ENCODE data around the gene NKD1.

The NKD1 gene

DNA sequence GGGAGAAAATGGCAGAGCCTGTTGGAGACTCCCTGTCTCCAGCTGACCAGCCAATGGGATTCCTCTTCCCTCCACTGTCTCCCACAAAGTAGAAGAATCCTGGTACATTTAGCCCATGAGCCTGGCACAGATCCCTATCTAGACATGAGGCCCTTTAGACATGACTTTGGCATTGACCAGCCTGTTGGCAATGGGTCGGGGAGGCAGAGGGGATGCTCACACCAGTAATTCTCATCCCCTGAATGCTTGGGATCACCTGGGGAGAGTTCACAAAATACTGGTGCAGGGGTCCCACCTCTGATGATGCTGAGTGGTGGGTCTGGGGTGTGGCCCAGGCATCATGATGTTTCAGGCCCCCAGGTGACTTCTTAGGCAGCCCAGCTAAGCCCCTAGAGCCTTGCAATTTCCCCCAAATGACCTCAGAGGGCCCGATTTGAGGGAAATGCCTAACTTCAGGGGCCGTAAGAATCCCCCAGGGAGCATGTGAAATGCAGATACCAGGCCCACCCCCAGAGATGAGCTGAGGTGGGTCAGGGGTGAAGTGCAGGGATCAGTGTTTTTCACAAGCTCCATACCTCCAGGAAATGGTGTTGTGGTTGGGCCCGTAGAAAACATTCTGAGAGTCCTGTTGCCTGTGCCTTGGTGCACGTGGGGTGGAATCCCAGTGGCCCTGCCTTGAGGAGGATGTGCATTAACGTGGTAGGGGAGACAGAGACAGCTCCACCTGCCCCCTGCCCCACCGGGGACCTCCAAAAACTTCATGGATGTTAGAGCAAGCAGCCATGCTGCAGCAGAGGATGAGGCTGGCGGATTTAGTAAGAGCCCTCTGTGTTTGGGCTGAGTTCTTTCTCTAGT is 90.8 kb downstream of the NKD1 start:
- no peak overlapping the region for H3K9ac ChIP-seq (ENCODE audit: low read length)
- 70% methylated on average over 8 of the region's 8 CpGs for WGBS
- H3K4ac ChIP-seq (ENCODE audit: low read depth in 1 of 2, low read length in 2 of 2): no peak overlapping the region
- H2AK5ac ChIP-seq (ENCODE audit: low read length, severe bottlenecking): no peak overlapping the region
- H2BK12ac ChIP-seq (ENCODE audit: low read length in 2 of 2): no peak overlapping the region
- no peak for DNase-seq
- H2BK15ac ChIP-seq (ENCODE audit: low read depth, poor library complexity, severe bottlenecking): no peak overlapping the region
- no peak overlapping the region for H2AFZ ChIP-seq (ENCODE audit: low read depth, low read length)
- no peaks in the 10 kb centered on the region for H3K4me1 ChIP-seq (ENCODE audit: control insufficient read depth, insufficient read depth, low read depth, low read length)
- no peaks in the 10 kb centered on the region for H3K36me3 ChIP-seq (ENCODE audit: control insufficient read depth in 1 of 2, insufficient read depth in 2 of 2, low read depth in 1 of 2, low read length in 2 of 2)
- H3K27ac ChIP-seq (ENCODE audit: low read length, poor library complexity, severe bottlenecking): no peak overlapping the region
- H3K4me3 ChIP-seq (ENCODE audit: insufficient read depth in 1 of 2, low read depth in 1 of 2, low read length in 2 of 2): no peak overlapping the region
- H3K79me1 ChIP-seq (replicated peaks; ENCODE audit: low read length, poor library complexity, severe bottlenecking): no peaks in the 10 kb centered on the region
- peaks cover 32 to 49% of the 10 kb centered on the region in 2 experiments for H3K27me3 ChIP-seq (ENCODE audit: control insufficient read depth in 1 of 2, insufficient read depth in 1 of 2, low read length in 2 of 2)
- H3K18ac ChIP-seq (ENCODE audit: low read depth in 1 of 2, low read length in 2 of 2): no peak overlapping the region
- no peak overlapping the region for H4K8ac ChIP-seq (ENCODE audit: low read length)
- H2BK5ac ChIP-seq (ENCODE audit: low read depth, low read length, poor library complexity, severe bottlenecking): no peak overlapping the region
- no peak overlapping the region for H2BK120ac ChIP-seq (ENCODE audit: low read depth, low read length)
- H3K4me2 ChIP-seq (ENCODE audit: low read length, poor library complexity, severe bottlenecking): no peak overlapping the region
- H3K14ac ChIP-seq (ENCODE audit: low read length in 2 of 2): no peak overlapping the region
- no peaks in the 10 kb centered on the region for H3K9me3 ChIP-seq (ENCODE audit: control insufficient read depth, low read length)
- no peak overlapping the region for H3K23ac ChIP-seq (ENCODE audit: low read length in 2 of 2)
- no peak overlapping the region for H4K91ac ChIP-seq (ENCODE audit: low read length)

DNA sequence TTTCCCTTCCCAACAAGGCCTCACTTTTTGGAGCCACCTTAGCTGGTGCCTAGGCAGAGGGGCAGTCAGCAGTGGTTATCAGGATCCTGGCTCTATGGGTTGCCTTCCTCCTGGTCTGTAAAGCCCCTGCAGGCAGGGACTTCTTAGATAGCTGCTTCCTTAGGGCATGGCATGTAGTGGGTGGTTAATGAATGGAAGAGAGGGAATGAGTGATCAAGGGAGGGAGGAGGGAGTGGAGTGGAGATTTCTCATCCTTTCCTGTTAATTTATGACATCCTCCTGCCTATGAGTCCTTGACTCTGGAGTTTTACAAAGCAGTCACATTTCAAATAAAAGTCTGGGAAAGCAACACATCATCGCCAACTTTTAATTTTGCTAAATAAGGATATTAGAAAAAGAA is 92.2 kb downstream of the NKD1 start:
- no peak overlapping the region for H3K4me3 ChIP-seq (ENCODE audit: insufficient read depth in 1 of 2, low read depth in 1 of 2, low read length in 2 of 2)
- H3K9me3 ChIP-seq (ENCODE audit: control insufficient read depth, low read length): no peaks in the 10 kb centered on the region
- no peak overlapping the region for H3K4ac ChIP-seq (ENCODE audit: low read depth in 1 of 2, low read length in 2 of 2)
- H3K4me2 ChIP-seq (ENCODE audit: low read length, poor library complexity, severe bottlenecking): no peak overlapping the region
- no peak overlapping the region for H3K23ac ChIP-seq (ENCODE audit: low read length in 2 of 2)
- no peaks in the 10 kb centered on the region for H3K79me1 ChIP-seq (replicated peaks; ENCODE audit: low read length, poor library complexity, severe bottlenecking)
- H2BK15ac ChIP-seq (ENCODE audit: low read depth, poor library complexity, severe bottlenecking): no peak overlapping the region
- H2BK5ac ChIP-seq (ENCODE audit: low read depth, low read length, poor library complexity, severe bottlenecking): no peak overlapping the region
- no peak overlapping the region for H2BK120ac ChIP-seq (ENCODE audit: low read depth, low read length)
- no peak overlapping the region for H3K27ac ChIP-seq (ENCODE audit: low read length, poor library complexity, severe bottlenecking)
- H3K14ac ChIP-seq (ENCODE audit: low read length in 2 of 2): no peak overlapping the region
- H4K91ac ChIP-seq (ENCODE audit: low read length): no peak overlapping the region
- H4K8ac ChIP-seq (ENCODE audit: low read length): no peak overlapping the region
- no peak overlapping the region for H2BK12ac ChIP-seq (ENCODE audit: low read length in 2 of 2)
- H3K18ac ChIP-seq (ENCODE audit: low read depth in 1 of 2, low read length in 2 of 2): no peak overlapping the region
- no peaks in the 10 kb centered on the region for H3K4me1 ChIP-seq (ENCODE audit: control insufficient read depth, insufficient read depth, low read depth, low read length)
- H3K36me3 ChIP-seq (ENCODE audit: control insufficient read depth in 1 of 2, insufficient read depth in 2 of 2, low read depth in 1 of 2, low read length in 2 of 2): no peaks in the 10 kb centered on the region
- no peak for DNase-seq
- no peak overlapping the region for H2AK5ac ChIP-seq (ENCODE audit: low read length, severe bottlenecking)
- no peak overlapping the region for H2AFZ ChIP-seq (ENCODE audit: low read depth, low read length)
- peaks cover 30 to 44% of the 10 kb centered on the region in 2 experiments for H3K27me3 ChIP-seq (ENCODE audit: control insufficient read depth in 1 of 2, insufficient read depth in 1 of 2, low read length in 2 of 2)
- WGBS: no CpG with 5 or more reads among the region's 1 CpG
- H3K9ac ChIP-seq (ENCODE audit: low read length): no peak overlapping the region

DNA sequence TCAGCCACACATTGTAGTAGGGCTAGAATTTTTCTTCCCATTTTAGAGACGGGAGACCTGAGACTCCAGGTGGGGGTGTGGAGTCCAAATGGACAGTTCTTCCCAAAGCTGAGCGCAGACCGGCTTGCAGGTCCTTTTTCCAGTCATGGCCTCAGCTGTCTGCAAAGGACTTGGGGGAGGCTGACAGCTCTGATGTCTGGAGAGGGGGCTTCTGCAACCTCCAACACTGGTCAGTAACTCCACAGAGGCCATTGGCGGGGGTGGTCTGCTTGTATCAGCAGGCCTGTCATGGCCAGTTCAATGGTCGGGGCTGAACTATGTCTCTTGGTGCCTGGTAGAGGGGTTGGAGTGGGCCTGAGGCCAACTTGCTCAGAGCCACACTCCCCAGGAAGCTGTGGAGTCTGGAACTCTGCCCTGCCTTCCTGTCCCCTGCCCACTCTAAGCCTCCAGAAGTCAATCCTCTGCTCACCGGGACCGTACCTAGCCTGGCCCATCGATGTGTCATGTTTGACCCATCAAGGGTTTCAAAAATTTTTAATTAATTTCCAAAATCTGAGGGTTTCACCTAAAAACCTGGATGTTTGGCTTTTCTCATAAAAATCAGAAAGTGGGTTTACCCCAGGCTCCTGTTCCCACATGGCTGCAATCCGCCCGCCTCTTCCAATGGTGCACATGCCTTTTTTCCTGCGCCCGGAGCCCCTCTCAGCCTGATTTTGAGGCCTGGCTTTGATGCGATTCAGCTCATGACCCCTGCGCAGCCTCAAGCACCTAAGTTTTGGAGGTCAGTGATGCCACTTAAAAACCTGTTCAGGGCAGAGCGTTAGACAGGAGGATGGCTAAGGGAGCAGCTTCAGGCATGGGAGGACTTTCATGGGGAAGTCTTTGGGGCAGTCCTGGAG is 93.0 kb downstream of the NKD1 start:
- no peak overlapping the region for H3K4ac ChIP-seq (ENCODE audit: low read depth in 1 of 2, low read length in 2 of 2)
- no peak overlapping the region for H2BK5ac ChIP-seq (ENCODE audit: low read depth, low read length, poor library complexity, severe bottlenecking)
- H2BK120ac ChIP-seq (ENCODE audit: low read depth, low read length): no peak overlapping the region
- H4K91ac ChIP-seq (ENCODE audit: low read length): no peak overlapping the region
- H2AK5ac ChIP-seq (ENCODE audit: low read length, severe bottlenecking): no peak overlapping the region
- H3K9me3 ChIP-seq (ENCODE audit: control insufficient read depth, low read length): no peaks in the 10 kb centered on the region
- no peak overlapping the region for H2BK15ac ChIP-seq (ENCODE audit: low read depth, poor library complexity, severe bottlenecking)
- no peak overlapping the region for H3K23ac ChIP-seq (ENCODE audit: low read length in 2 of 2)
- H4K8ac ChIP-seq (ENCODE audit: low read length): no peak overlapping the region
- H3K27me3 ChIP-seq (ENCODE audit: control insufficient read depth in 1 of 2, insufficient read depth in 1 of 2, low read length in 2 of 2): peaks cover 30 to 42% of the 10 kb centered on the region in 2 experiments
- no peak overlapping the region for H3K27ac ChIP-seq (ENCODE audit: low read length, poor library complexity, severe bottlenecking)
- H3K4me3 ChIP-seq (ENCODE audit: insufficient read depth in 1 of 2, low read depth in 1 of 2, low read length in 2 of 2): no peak overlapping the region
- no peak overlapping the region for H2BK12ac ChIP-seq (ENCODE audit: low read length in 2 of 2)
- H3K9ac ChIP-seq (ENCODE audit: low read length): no peak overlapping the region
- no peak for DNase-seq
- H3K79me1 ChIP-seq (replicated peaks; ENCODE audit: low read length, poor library complexity, severe bottlenecking): no peaks in the 10 kb centered on the region
- H3K18ac ChIP-seq (ENCODE audit: low read depth in 1 of 2, low read length in 2 of 2): no peak overlapping the region
- H3K4me1 ChIP-seq (ENCODE audit: control insufficient read depth, insufficient read depth, low read depth, low read length): no peaks in the 10 kb centered on the region
- no peak overlapping the region for H3K4me2 ChIP-seq (ENCODE audit: low read length, poor library complexity, severe bottlenecking)
- no peaks in the 10 kb centered on the region for H3K36me3 ChIP-seq (ENCODE audit: control insufficient read depth in 1 of 2, insufficient read depth in 2 of 2, low read depth in 1 of 2, low read length in 2 of 2)
- H3K14ac ChIP-seq (ENCODE audit: low read length in 2 of 2): no peak overlapping the region
- no peak overlapping the region for H2AFZ ChIP-seq (ENCODE audit: low read depth, low read length)
- WGBS: 90% methylated on average over 15 of the region's 15 CpGs

DNA sequence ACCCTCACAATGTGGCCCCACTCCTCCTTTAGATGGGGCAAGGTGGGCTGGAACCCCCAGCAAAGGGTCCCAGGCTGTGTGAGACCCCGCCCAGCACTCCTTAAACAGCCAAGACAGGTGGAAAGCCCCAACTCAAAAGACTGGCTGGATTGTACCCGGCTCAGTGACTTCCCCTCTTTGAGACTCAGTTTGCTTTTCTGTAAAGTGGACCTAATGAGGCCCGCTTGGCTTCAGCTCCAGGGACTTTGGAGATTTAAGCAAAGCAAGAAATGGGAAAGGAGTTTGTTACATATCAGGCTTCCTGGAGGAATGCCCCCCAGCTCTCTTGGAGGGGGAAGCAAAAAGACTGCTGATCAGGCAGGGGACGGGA is 93.6 kb downstream of the NKD1 start:
- Histone ChIP-seq H3K4ac (ENCODE audit: low read depth in 1 of 2, low read length in 2 of 2) (no peak overlapping the region), H3K27me3 (ENCODE audit: control insufficient read depth in 1 of 2, insufficient read depth in 1 of 2, low read length in 2 of 2) (peaks cover 33 to 48% of the 10 kb centered on the region in 2 experiments), H3K4me3 (ENCODE audit: insufficient read depth in 1 of 2, low read depth in 1 of 2, low read length in 2 of 2) (no peak overlapping the region), H3K14ac (ENCODE audit: low read length in 2 of 2) (no peak overlapping the region), H3K27ac (ENCODE audit: low read length, poor library complexity, severe bottlenecking) (no peak overlapping the region), H2BK5ac (ENCODE audit: low read depth, low read length, poor library complexity, severe bottlenecking) (no peak overlapping the region), H2BK15ac (ENCODE audit: low read depth, poor library complexity, severe bottlenecking) (no peak overlapping the region), H3K23ac (ENCODE audit: low read length in 2 of 2) (no peak overlapping the region), H3K9ac (ENCODE audit: low read length) (no peak overlapping the region), H3K36me3 (ENCODE audit: control insufficient read depth in 1 of 2, insufficient read depth in 2 of 2, low read depth in 1 of 2, low read length in 2 of 2) (no peaks in the 10 kb centered on the region), H2BK120ac (ENCODE audit: low read depth, low read length) (no peak overlapping the region), H3K4me1 (ENCODE audit: control insufficient read depth, insufficient read depth, low read depth, low read length) (no peaks in the 10 kb centered on the region), H4K91ac (ENCODE audit: low read length) (no peak overlapping the region), H2BK12ac (ENCODE audit: low read length in 2 of 2) (no peak overlapping the region), H3K18ac (ENCODE audit: low read depth in 1 of 2, low read length in 2 of 2) (no peak overlapping the region), H3K79me1 (replicated peaks; ENCODE audit: low read length, poor library complexity, severe bottlenecking) (no peaks in the 10 kb centered on the region), H2AK5ac (ENCODE audit: low read length, severe bottlenecking) (no peak overlapping the region), H3K9me3 (ENCODE audit: control insufficient read depth, low read length) (no peaks in the 10 kb centered on the region), H2AFZ (ENCODE audit: low read depth, low read length) (no peak overlapping the region), H4K8ac (ENCODE audit: low read length) (no peak overlapping the region), H3K4me2 (ENCODE audit: low read length, poor library complexity, severe bottlenecking) (no peak overlapping the region)
- no peak for DNase-seq
- 78% methylated on average over 4 of the region's 4 CpGs for WGBS

Data from mesenchymal stem cell (in vitro differentiated cells and primary cell).